ENCODE measurements around the gene PIMREG. TPM values are rescaled to one million over a fixed set of nuclear protein-coding genes. Genes with fewer than 3 reads are reported as not detected.

PIMREG gene
- total RNA-seq, 4 donors from 2014 or later, result 0.31 to 0.59 TPM; not detected in 2

DNA sequence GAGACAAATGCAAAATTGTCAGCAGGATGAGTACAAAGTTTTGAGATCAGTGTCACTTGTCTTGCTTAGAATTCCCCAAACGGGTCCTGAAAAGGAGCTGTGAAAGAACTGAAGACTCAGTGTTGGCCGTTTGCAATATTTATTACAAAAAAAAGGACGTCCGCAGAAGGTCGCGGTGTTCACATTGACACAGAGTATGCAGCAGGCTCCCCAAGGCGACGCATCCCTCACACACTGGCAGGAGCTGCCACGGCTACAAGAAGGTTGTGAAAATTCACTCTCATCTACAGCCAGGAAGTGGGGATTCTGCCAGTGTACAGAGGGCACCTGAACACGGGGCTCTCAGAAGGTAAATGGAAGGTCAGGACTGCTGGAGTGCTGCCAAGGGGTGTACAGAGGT is 35.5 kb upstream of the PIMREG start:
- peaks cover 66% of the 10 kb centered on the region for H3K27me3 ChIP-seq
- TF ChIP-seq POLR2A (IDR thresholded peaks at IDR 0.05) (no peak), EP300 (IDR thresholded peaks at IDR 0.05) (no peak), POLR2AphosphoS5 (IDR thresholded peaks at IDR 0.05) (no peak)
- TF ChIP-seq, protein P1, sequence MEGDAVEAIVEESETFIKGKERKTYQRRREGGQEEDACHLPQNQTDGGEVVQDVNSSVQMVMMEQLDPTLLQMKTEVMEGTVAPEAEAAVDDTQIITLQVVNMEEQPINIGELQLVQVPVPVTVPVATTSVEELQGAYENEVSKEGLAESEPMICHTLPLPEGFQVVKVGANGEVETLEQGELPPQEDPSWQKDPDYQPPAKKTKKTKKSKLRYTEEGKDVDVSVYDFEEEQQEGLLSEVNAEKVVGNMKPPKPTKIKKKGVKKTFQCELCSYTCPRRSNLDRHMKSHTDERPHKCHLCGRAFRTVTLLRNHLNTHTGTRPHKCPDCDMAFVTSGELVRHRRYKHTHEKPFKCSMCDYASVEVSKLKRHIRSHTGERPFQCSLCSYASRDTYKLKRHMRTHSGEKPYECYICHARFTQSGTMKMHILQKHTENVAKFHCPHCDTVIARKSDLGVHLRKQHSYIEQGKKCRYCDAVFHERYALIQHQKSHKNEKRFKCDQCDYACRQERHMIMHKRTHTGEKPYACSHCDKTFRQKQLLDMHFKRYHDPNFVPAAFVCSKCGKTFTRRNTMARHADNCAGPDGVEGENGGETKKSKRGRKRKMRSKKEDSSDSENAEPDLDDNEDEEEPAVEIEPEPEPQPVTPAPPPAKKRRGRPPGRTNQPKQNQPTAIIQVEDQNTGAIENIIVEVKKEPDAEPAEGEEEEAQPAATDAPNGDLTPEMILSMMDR (IDR thresholded peaks at IDR 0.05), result no peak
- ATAC-seq, result no peak
- H3K4me1 ChIP-seq, result no peaks in the 10 kb centered on the region
- no peak overlapping the region for H3K27ac ChIP-seq
- H3K4me3 ChIP-seq, result no peak overlapping the region
- H3K9me3 ChIP-seq, result peaks cover 0 to 9% (median 0%) of the 10 kb centered on the region in 3 donors
- H3K36me3 ChIP-seq, result no peaks in the 10 kb centered on the region
- 37 to 49% methylated on average over 5 to 6 of the region's 10 CpGs for WGBS, 2 donors (ENCODE audit: low coverage in 1 of 2)

- WGBS, 2 donors (ENCODE audit: low coverage in 1 of 2), result 83 to 100% methylated on average over 1 of the region's 1 CpG
- Histone ChIP-seq H3K27ac (no peak overlapping the region), H3K4me1 (no peaks in the 10 kb centered on the region), H3K27me3 (peaks cover 65% of the 10 kb centered on the region), H3K36me3 (no peaks in the 10 kb centered on the region), H3K9me3 (peaks cover 0 to 9% (median 0%) of the 10 kb centered on the region in 3 donors), H3K4me3 (no peak overlapping the region)
- no peak for ATAC-seq
- TF ChIP-seq POLR2AphosphoS5 (IDR thresholded peaks at IDR 0.05) (no peak), POLR2A (IDR thresholded peaks at IDR 0.05) (no peak), EP300 (IDR thresholded peaks at IDR 0.05) (no peak)
- TF ChIP-seq, protein P1 (IDR thresholded peaks at IDR 0.05), result no peak
Observed at GRCh38 chr17:6413065-6413464, 31.2 kb upstream of the PIMREG start.

GRCh38 chr17:6415616-6416015 is 28.6 kb upstream of the PIMREG start:
- H3K4me3 ChIP-seq, result no peak overlapping the region
- H3K36me3 ChIP-seq, result no peaks in the 10 kb centered on the region
- WGBS, 2 donors (ENCODE audit: low coverage in 1 of 2), result 52 to 65% methylated on average over 4 of the region's 8 CpGs
- H3K27ac ChIP-seq, result no peak overlapping the region
- ATAC-seq, result no peak
- peaks cover 66% of the 10 kb centered on the region for H3K27me3 ChIP-seq
- H3K9me3 ChIP-seq, result peaks cover 0 to 9% (median 0%) of the 10 kb centered on the region in 3 donors
- TF ChIP-seq POLR2A (IDR thresholded peaks at IDR 0.05) (no peak), EP300 (IDR thresholded peaks at IDR 0.05) (no peak), POLR2AphosphoS5 (IDR thresholded peaks at IDR 0.05) (no peak)
- TF ChIP-seq, protein P1 (IDR thresholded peaks at IDR 0.05), result no peak
- H3K4me1 ChIP-seq, result no peaks in the 10 kb centered on the region

DNA sequence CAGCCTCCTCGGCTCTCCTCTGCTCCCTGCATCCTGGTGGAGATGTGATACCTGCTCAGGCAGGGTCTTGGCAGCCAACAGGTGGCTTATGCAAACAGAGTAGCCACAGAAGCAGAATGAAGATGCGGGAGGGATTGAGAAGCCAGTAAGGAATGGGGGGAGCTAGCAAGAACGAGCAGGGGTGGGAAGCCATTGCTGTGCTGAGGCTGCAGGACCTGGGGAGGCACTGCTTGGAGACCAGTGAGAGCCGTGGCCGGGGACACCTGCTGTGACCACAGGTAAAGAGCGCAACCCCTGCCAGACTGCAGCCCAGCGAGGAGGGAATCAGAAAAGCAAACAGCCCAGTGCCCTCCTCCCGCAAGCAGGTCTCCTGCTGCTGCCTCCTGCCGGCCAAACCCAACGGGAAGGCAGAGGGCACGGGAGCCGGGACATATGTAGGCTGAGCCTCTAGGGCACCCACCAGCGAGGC is 24.0 kb upstream of the PIMREG start:
- Histone ChIP-seq H3K27ac (no peak overlapping the region), H3K4me3 (no peak overlapping the region), H3K9me3 (no peaks in the 10 kb centered on the region), H3K36me3 (no peaks in the 10 kb centered on the region), H3K4me1 (peaks cover 0 to 5% (median 0%) of the 10 kb centered on the region in 3 donors), H3K27me3 (peaks cover 80% of the 10 kb centered on the region)
- no peak for ATAC-seq
- no peak for TF ChIP-seq POLR2A (IDR thresholded peaks at IDR 0.05)
- TF ChIP-seq, protein P1 (IDR thresholded peaks at IDR 0.05), result no peak
- no peak for TF ChIP-seq POLR2AphosphoS5 (IDR thresholded peaks at IDR 0.05)
- no peak for TF ChIP-seq EP300 (IDR thresholded peaks at IDR 0.05)
- WGBS, 2 donors (ENCODE audit: low coverage in 1 of 2), result 10 to 24% methylated on average over 6 to 7 of the region's 13 CpGs
